ENCODE measurements around the gene TRIM8. TPM values are rescaled to one million over a fixed set of nuclear protein-coding genes. Genes with fewer than 3 reads are reported as not detected.

The TRIM8 gene
- total and polyA plus RNA-seq, 9 of the 15 experiments (the other 6 are each of a cell fraction or from before 2014, with no cell fraction given), result 1.7 to 26.0 (median 9.1) TPM

DNA sequence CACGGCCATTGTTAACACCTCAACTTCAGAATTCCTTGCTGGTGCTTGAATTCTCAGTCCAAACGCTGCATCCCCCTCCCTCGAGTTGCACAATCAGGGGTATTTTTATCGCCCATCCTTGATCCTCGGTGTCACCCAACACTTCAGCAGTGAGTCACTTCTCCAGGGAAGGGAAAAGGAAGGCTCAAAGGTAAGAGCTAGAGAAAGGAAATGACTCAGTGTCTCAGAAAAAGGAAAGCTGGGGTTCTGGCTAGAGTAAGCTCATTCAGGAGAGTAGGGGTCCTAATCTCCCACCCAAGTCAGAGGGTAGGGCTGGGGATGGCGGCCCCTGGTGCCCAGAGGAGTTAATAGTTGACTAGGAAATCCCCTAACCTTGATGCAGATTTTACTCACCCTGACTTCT, 39.8 kb upstream of the TRIM8 start (continued):
- TF ChIP-seq, protein P1, sequence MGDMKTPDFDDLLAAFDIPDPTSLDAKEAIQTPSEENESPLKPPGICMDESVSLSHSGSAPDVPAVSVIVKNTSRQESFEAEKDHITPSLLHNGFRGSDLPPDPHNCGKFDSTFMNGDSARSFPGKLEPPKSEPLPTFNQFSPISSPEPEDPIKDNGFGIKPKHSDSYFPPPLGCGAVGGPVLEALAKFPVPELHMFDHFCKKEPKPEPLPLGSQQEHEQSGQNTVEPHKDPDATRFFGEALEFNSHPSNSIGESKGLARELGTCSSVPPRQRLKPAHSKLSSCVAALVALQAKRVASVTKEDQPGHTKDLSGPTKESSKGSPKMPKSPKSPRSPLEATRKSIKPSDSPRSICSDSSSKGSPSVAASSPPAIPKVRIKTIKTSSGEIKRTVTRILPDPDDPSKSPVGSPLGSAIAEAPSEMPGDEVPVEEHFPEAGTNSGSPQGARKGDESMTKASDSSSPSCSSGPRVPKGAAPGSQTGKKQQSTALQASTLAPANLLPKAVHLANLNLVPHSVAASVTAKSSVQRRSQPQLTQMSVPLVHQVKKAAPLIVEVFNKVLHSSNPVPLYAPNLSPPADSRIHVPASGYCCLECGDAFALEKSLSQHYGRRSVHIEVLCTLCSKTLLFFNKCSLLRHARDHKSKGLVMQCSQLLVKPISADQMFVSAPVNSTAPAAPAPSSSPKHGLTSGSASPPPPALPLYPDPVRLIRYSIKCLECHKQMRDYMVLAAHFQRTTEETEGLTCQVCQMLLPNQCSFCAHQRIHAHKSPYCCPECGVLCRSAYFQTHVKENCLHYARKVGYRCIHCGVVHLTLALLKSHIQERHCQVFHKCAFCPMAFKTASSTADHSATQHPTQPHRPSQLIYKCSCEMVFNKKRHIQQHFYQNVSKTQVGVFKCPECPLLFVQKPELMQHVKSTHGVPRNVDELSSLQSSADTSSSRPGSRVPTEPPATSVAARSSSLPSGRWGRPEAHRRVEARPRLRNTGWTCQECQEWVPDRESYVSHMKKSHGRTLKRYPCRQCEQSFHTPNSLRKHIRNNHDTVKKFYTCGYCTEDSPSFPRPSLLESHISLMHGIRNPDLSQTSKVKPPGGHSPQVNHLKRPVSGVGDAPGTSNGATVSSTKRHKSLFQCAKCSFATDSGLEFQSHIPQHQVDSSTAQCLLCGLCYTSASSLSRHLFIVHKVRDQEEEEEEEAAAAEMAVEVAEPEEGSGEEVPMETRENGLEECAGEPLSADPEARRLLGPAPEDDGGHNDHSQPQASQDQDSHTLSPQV (IDR thresholded peaks at IDR 0.05), result peak; percentile 38; the same call in 1 of the 2 replicates
- TF ChIP-seq FOSL1 (tag; conservative IDR thresholded peaks at IDR 0.05) (peak; percentile 86), RBM39 (optimal IDR thresholded peaks at IDR 0.05; ENCODE audit: low read depth, low read length) (no peak), MEF2D (tag; conservative IDR thresholded peaks at IDR 0.05; ENCODE audit: low read depth) (no peak), JUND (IDR thresholded peaks at IDR 0.05; ENCODE audit: borderline replicate concordance, low read depth, low read length) (peak; percentile 75; the same call in 1 of the 2 replicates), JUND (tag; IDR thresholded peaks at IDR 0.05; ENCODE audit: borderline replicate concordance, low read depth, low read length) (peak; percentile 33; the same call in 1 of the 3 replicates), SMARCA4 (IDR thresholded peaks at IDR 0.05) (peak; percentile 80; the same call in 1 of the 2 replicates), SMARCE1 (IDR thresholded peaks at IDR 0.05) (peak; percentile 74; the same call in 1 of the 2 replicates), ZBTB7A (IDR thresholded peaks at IDR 0.05; ENCODE audit: borderline replicate concordance, control insufficient read depth, low read depth, low read length) (peak; percentile 94), CREM (IDR thresholded peaks at IDR 0.05; ENCODE audit: low read depth) (no peak), CEBPB (tag; IDR thresholded peaks at IDR 0.05) (peak; percentile 88), CEBPG (CRISPR knock-in tag; IDR thresholded peaks at IDR 0.05) (peak; percentile 69), CEBPG (tag; conservative IDR thresholded peaks at IDR 0.05 in 1 of 2, IDR thresholded peaks at IDR 0.05 in 1 of 2) (peak in 1 of 2 experiments; percentile 86; a peak in 2 of 4 replicates), JUN (IDR thresholded peaks at IDR 0.05; ENCODE audit: borderline replicate concordance, low read depth, low read length) (peak; percentile 69; the same call in 1 of the 2 replicates), JUN (CRISPR knock-in tag; IDR thresholded peaks at IDR 0.05; ENCODE audit: borderline replicate concordance) (no peak), ZBTB8A (IDR thresholded peaks at IDR 0.05; ENCODE audit: partially characterized antibody) (no peak), SIX5 (IDR thresholded peaks at IDR 0.05; ENCODE audit: borderline replicate concordance in 1 of 2, insufficient read depth in 1 of 2, low read depth in 1 of 2, low read length in 2 of 2) (no peak), DPF2 (IDR thresholded peaks at IDR 0.05) (peak; percentile 70), CBFA2T3 (IDR thresholded peaks at IDR 0.05) (no peak), HNRNPUL1 (IDR thresholded peaks at IDR 0.05; ENCODE audit: low read length) (no peak), ZNF217 (CRISPR knock-in tag; IDR thresholded peaks at IDR 0.05) (no peak), MIER1 (IDR thresholded peaks at IDR 0.05; ENCODE audit: low read depth) (no peak)
- TF ChIP-seq, protein P2, sequence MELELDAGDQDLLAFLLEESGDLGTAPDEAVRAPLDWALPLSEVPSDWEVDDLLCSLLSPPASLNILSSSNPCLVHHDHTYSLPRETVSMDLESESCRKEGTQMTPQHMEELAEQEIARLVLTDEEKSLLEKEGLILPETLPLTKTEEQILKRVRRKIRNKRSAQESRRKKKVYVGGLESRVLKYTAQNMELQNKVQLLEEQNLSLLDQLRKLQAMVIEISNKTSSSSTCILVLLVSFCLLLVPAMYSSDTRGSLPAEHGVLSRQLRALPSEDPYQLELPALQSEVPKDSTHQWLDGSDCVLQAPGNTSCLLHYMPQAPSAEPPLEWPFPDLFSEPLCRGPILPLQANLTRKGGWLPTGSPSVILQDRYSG (tag; conservative IDR thresholded peaks at IDR 0.05; ENCODE audit: low read depth), result no peak
- TF ChIP-seq, protein P3, sequence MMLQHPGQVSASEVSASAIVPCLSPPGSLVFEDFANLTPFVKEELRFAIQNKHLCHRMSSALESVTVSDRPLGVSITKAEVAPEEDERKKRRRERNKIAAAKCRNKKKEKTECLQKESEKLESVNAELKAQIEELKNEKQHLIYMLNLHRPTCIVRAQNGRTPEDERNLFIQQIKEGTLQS (IDR thresholded peaks at IDR 0.05), result peak; percentile 83
- TF ChIP-seq, protein P3 (CRISPR knock-in tag; conservative IDR thresholded peaks at IDR 0.05), result no peak
